Keratinocyte (primary cell): ENCODE data around the gene OBSCN. TPM values are rescaled to one million over a fixed set of nuclear protein-coding genes. Genes with fewer than 3 reads are reported as not detected.

Experiments used
- DNase-seq: peaks from one replicate; pipeline ENCODE4 v3.0.0-alpha.2; 2011; ENCODE audit warnings: low read depth, missing footprints, low spot score
- FAIRE-seq: peaks from 2 replicates; lab custom pipeline; 2011; peaks lifted over from hg19 to GRCh38; lab: Jason Lieb, UNC
- H2AFZ ChIP-seq: 2 replicates; pipeline ENCODE4 v1.6.0; 2012; ENCODE audit warnings: low read length, control low read depth, inconsistent platforms; ENCODE audit not compliant: control insufficient read depth
- H3K27ac ChIP-seq: 2 replicates; pipeline ENCODE4 v1.5.1; 2011; ENCODE audit warnings: low read length; ENCODE audit not compliant: control insufficient read depth, insufficient read depth
- H3K27me3 ChIP-seq: 3 replicates; pipeline ENCODE4 v1.6.0; 2011; ENCODE audit warnings: low read length; ENCODE audit not compliant: control insufficient read depth, insufficient read depth; ENCODE audit errors: extremely low read depth
- H3K36me3 ChIP-seq, 2 experiments: 2 replicates in 1 of 2; 3 replicates in 1 of 2; pipeline ENCODE4 v1.5.1; 2011; ENCODE audit warnings: low read length in 2 of 2, mild to moderate bottlenecking in 1 of 2; ENCODE audit not compliant: control insufficient read depth in 2 of 2, insufficient read depth in 2 of 2; ENCODE audit errors: extremely low read depth in 1 of 2
- H3K4me1 ChIP-seq: 3 replicates; pipeline ENCODE4 v1.5.1; 2011; ENCODE audit warnings: low read length; ENCODE audit not compliant: control insufficient read depth, insufficient read depth; ENCODE audit errors: extremely low read depth
- H3K4me2 ChIP-seq: 3 replicates; pipeline ENCODE4 v1.6.0; 2011; ENCODE audit warnings: low read depth, low read length; ENCODE audit not compliant: control insufficient read depth, insufficient read depth; ENCODE audit errors: extremely low read depth
- H3K4me3 ChIP-seq, 3 experiments: fragments of 200-600 bp in 1 of 3; sonication (generic) in 1 of 3; 2 replicates in 2 of 3; 3 replicates in 1 of 3; pipeline ENCODE4 v1.5.1; 2011 to 2016; ENCODE audit warnings: low read length in 3 of 3, mild to moderate bottlenecking in 3 of 3, control low read depth in 2 of 3, inconsistent platforms in 1 of 3, low read depth in 1 of 3, mixed read lengths in 1 of 3, mixed run types in 1 of 3, moderate library complexity in 1 of 3; ENCODE audit not compliant: control insufficient read depth in 2 of 3, insufficient read depth in 2 of 3; ENCODE audit errors: extremely low read depth in 1 of 3
- H3K79me2 ChIP-seq: 2 replicates; pipeline ENCODE4 v1.6.0; 2012; ENCODE audit warnings: low read length; ENCODE audit not compliant: control insufficient read depth, insufficient read depth
- H3K9ac ChIP-seq: 3 replicates; pipeline ENCODE4 v1.6.0; 2011; ENCODE audit warnings: low read length; ENCODE audit not compliant: control insufficient read depth, insufficient read depth; ENCODE audit errors: extremely low read depth
- H3K9me1 ChIP-seq: 3 replicates; pipeline ENCODE4 v1.6.0; 2011; ENCODE audit warnings: low read length; ENCODE audit not compliant: control insufficient read depth, insufficient read depth; ENCODE audit errors: extremely low read depth
- H3K9me3 ChIP-seq: 2 replicates; pipeline ENCODE4 v1.5.1; 2012; ENCODE audit warnings: low read depth, low read length; ENCODE audit not compliant: control insufficient read depth
- H4K20me1 ChIP-seq: 3 replicates; pipeline ENCODE4 v1.6.0; 2011; ENCODE audit warnings: low read length; ENCODE audit not compliant: control insufficient read depth, insufficient read depth; ENCODE audit errors: extremely low read depth
- EZH2 ChIP-seq: IDR thresholded peaks from one replicate; pipeline ENCODE4 v1.6.1; 2012; ENCODE audit warnings: inconsistent platforms, mild to moderate bottlenecking, low read length, moderate library complexity
- dilution Hi-C: fragments of 300-500 bp; cut with MboI; formaldehyde crosslinking; loops from one replicate; pipeline ENCODE4 v1.7.0; 2020; ENCODE audit warnings: low sequenced_read_pairs; ENCODE audit not compliant: extremely low pct_ligation_motif_present
- polyA plus RNA-seq, 5 experiments: library from polyadenylated mRNA; depleted of rRNA in 3 of 5; stranded (reverse) in 3 of 5; stranded (forward) in 1 of 5; unstranded in 1 of 5; fragments of >200 nt; gene quantifications; 1 replicate in 1 of 5; 2 replicates in 3 of 5; 3 replicates in 1 of 5; pipeline versions ENCODE4 v1.2.1 to v1.2.3, GENCODE V29; 2011 to 2012; ENCODE audit warnings: missing spikeins in 2 of 5, low read depth in 1 of 5, low replicate concordance in 1 of 5
- TF ChIP-seq, protein P1 (sequence below), 3 experiments: IDR thresholded peaks in 1 of 3; conservative IDR thresholded peaks in 1 of 3; optimal IDR thresholded peaks in 1 of 3; 2 replicates in 2 of 3; 3 replicates in 1 of 3; pipeline versions ENCODE3 to v1.5.1; 2011; ENCODE audit warnings: low read length in 3 of 3, mild to moderate bottlenecking in 3 of 3, moderate library complexity in 2 of 3, control low read depth in 1 of 3, inconsistent platforms in 1 of 3; ENCODE audit not compliant: insufficient read depth in 2 of 3; ENCODE audit errors: extremely low read depth in 1 of 3

The OBSCN gene
- polyA plus RNA-seq, 1 donor (not counting 4 experiments of a cell fraction or from before 2014, with no cell fraction given) = 1.8 TPM

DNA sequence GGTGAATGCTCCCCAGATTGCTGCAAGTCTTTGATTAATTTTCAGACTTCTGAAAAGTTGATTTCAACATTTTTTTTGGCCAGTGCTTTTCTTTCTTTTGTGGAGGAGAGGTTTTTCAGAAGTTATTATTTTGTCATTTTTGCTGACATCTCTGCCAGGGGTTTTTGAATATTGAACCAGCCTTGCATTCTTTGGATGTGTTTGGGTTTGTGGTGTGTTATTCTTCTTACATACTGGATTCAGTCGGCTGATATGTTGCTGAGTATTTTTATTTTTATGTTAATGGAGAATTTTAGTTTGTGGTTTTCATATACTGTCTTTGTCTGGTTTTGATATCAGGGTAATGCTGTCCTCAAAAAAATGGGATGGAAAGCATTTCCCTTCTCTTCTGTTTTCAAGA, 25.3 kb downstream of the OBSCN start:
- Histone ChIP-seq H3K4me3 (no peak overlapping the region), H3K4me2 (no peak overlapping the region), H3K36me3 (peaks cover 0 to 7% of the 10 kb centered on the region in 2 experiments), H3K9ac (no peak overlapping the region), H3K27me3 (no peaks in the 10 kb centered on the region), H2AFZ (no peak overlapping the region), H3K4me1 (peaks cover 6% of the 10 kb centered on the region), H3K27ac (no peak overlapping the region), H3K9me3 (no peaks in the 10 kb centered on the region), H3K79me2 (no peaks in the 10 kb centered on the region), H4K20me1 (no peaks in the 10 kb centered on the region), H3K9me1 (no peaks in the 10 kb centered on the region)
- TF ChIP-seq, protein P1, sequence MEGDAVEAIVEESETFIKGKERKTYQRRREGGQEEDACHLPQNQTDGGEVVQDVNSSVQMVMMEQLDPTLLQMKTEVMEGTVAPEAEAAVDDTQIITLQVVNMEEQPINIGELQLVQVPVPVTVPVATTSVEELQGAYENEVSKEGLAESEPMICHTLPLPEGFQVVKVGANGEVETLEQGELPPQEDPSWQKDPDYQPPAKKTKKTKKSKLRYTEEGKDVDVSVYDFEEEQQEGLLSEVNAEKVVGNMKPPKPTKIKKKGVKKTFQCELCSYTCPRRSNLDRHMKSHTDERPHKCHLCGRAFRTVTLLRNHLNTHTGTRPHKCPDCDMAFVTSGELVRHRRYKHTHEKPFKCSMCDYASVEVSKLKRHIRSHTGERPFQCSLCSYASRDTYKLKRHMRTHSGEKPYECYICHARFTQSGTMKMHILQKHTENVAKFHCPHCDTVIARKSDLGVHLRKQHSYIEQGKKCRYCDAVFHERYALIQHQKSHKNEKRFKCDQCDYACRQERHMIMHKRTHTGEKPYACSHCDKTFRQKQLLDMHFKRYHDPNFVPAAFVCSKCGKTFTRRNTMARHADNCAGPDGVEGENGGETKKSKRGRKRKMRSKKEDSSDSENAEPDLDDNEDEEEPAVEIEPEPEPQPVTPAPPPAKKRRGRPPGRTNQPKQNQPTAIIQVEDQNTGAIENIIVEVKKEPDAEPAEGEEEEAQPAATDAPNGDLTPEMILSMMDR (optimal IDR thresholded peaks at IDR 0.05 in 1 of 3, IDR thresholded peaks at IDR 0.05 in 1 of 3, conservative IDR thresholded peaks at IDR 0.05 in 1 of 3; ENCODE audit: extremely low read depth in 1 of 3, insufficient read depth in 2 of 3, low read length in 3 of 3) = no peak
- no peak for TF ChIP-seq EZH2
- no peak for FAIRE-seq
- DNase-seq = no peak
- dilution Hi-C loops = no loop called here

DNA sequence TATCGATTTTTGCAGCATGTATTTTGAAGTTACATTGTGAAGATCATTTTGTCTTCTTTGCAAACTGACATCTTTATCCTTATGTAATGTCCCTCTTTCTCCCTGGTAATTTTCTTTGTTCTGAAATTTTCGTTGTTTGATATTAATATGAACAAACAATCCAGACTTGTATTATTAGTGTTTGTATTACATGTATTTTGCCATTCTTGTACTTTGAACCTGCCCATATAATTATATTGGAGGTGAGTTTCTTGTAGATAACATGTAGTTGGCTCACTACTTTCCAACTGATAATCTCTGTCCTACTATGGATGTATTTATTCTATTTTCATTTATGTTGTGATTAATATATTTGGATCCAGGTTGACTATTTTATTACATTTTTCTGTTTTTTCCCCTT, 27.1 kb downstream of the OBSCN start:
- Histone ChIP-seq H3K27me3 (no peaks in the 10 kb centered on the region), H2AFZ (no peak overlapping the region), H3K36me3 (peaks cover 1 to 11% of the 10 kb centered on the region in 2 experiments), H3K4me2 (no peak overlapping the region), H3K4me1 (no peaks in the 10 kb centered on the region), H3K4me3 (no peak overlapping the region), H3K27ac (no peak overlapping the region), H3K9me3 (peaks cover 2% of the 10 kb centered on the region), H4K20me1 (no peaks in the 10 kb centered on the region), H3K79me2 (no peaks in the 10 kb centered on the region), H3K9me1 (no peaks in the 10 kb centered on the region), H3K9ac (no peak overlapping the region)
- FAIRE-seq (no peak), DNase-seq (no peak)
- no peak for TF ChIP-seq EZH2
- TF ChIP-seq, protein P1 (optimal IDR thresholded peaks at IDR 0.05 in 1 of 3, IDR thresholded peaks at IDR 0.05 in 1 of 3, conservative IDR thresholded peaks at IDR 0.05 in 1 of 3; ENCODE audit: extremely low read depth in 1 of 3, insufficient read depth in 2 of 3, low read length in 3 of 3) = no peak
- dilution Hi-C loops = no loop called here
